Measurements from ENCODE around the gene NRXN2.
"Not testable (repeated sequence)": the region's sequence is repeated elsewhere in the genome, so short reads cannot be mapped to it uniquely, and the experiment has no call there.

NRXN2 gene

DNA sequence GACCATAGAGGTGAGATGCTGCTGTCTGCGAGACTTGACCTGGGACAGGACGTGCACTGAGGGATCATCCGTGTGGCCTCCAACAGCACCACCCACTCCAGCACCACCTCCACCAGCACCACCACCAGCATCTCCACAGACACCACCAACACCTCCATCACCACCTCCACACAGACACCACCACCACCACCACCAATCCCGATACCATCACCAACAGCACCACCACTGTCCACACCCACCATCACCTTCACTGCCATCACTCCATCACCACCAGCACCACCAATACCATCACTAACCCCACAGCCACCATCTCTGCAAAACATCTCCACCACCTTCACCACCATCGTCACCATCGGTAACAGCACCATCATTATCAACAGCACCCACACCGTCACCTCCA, 158.6 kb downstream of the NRXN2 start:
- DNase-seq (ENCODE audit: low read depth): no peak

DNA sequence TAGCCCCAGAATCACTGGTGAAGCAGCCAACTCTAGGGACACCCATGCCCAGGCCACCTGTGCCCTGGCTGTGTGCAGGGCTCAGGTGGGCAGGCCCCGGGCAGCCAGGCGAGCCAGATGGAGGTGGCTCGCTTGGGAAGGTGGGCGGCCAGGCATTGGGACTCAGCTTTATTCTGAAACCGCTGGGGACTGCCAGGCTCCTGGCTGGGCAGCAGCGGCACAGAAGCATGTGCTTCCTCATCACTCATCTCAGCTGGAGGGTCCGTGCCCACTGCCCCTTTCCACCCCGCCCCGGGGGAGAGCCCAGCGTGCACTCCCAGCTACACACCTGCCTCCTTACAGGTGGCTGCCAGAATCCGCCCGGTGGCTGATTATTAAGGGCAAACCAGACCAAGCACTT, 159.0 kb downstream of the NRXN2 start:
- no peak for DNase-seq (ENCODE audit: low read depth)

DNA sequence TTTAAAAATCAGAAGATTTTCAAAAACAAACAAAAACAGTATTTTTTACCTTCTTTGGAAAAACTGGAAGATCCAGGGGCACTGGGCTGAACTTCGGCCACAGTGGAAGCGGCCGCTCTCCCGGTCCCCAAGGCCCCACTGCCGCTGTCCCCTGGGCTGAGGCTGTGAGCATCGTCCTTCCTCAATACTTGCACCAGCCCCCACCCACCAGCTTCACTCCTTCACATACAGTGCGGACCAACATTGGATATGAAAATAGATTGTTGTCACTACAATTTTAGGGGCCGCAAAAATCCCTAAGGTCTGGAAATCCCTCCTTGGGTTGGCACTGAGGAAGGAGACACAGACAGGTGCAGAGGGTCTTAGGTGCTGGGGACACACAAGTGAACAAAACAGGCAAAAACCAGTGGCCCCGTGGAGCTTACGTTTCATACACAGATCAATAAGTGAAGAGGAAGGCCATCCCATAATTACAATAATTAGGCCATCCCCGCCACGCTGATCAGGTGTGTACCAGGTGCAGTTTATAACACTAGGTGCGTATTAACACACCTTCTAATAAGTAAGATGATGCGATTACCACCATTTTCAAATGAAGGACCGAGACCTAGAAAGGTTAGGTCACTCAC, 160.2 kb downstream of the NRXN2 start:
- DNase-seq (ENCODE audit: low read depth): no peak

DNA sequence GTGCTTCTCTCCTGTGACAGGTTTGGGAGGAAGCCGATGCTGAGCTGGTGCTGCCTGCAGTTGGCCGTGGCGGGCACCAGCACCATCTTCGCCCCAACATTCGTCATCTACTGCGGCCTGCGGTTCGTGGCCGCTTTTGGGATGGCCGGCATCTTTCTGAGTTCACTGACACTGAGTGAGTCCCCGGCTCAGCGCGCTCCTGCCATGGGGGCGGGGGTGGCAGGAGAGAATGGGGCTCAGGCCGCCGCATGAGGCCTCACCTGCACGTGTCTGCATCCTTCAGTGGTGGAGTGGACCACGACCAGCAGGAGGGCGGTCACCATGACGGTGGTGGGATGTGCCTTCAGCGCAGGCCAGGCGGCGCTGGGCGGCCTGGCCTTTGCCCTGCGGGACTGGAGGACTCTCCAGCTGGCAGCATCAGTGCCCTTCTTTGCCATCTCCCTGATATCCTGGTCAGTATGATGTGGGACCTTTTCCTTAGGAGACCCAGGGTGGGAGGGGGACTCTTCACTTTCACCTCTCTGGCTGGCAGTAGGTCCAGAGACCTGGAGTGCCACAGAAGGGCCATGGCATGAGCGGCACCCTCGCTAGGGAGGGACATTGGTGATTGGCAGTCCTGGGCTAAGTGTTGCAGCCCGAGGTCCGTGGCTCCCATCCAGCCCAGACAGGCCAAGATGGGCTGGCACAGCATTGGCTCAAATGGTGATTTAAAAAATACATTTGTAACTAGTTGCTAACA, 160.8 kb downstream of the NRXN2 start:
- DNase-seq (ENCODE audit: low read depth): no peak

DNA sequence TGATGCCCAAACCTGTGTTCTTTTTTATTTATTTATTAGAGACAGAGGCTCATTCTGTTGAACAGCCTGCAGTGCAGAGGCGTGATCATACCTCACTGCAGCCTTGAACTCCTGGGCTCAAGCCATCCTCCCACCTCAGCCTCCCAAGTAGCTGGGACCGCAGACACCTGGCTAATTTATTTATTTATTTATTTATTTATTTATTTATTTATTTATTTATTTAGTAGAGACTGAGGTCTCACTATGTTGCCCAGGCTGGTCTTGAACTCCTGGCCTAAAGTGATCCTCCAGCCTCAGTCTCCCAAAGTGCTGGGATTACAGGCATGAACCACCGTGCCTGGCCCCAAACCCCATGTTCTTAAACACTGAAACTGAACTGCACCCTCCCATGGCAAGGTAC, 161.6 kb downstream of the NRXN2 start:
- DNase-seq (ENCODE audit: low read depth): not testable (repeated sequence)

DNA sequence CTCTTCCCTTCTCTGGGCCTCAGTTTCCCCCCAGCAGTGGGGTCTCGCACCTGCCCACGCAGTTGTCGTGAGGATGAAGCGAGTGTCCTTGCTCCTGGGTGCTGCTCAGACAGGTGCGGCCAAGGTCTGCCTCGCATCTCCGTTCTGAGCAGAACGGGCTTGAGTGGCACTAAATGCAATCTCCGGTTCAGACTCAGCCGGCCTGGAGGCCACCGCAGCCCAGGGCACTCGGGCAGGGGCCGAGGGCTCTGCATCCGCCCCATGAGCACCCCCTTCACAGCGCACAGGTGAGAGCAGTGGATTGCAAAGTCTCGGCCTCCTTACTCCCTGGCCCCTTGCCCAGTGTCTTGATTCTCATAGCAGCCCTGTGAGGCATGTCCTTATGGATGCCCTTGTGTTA, 162.1 kb downstream of the NRXN2 start:
- DNase-seq (ENCODE audit: low read depth): no peak

DNA sequence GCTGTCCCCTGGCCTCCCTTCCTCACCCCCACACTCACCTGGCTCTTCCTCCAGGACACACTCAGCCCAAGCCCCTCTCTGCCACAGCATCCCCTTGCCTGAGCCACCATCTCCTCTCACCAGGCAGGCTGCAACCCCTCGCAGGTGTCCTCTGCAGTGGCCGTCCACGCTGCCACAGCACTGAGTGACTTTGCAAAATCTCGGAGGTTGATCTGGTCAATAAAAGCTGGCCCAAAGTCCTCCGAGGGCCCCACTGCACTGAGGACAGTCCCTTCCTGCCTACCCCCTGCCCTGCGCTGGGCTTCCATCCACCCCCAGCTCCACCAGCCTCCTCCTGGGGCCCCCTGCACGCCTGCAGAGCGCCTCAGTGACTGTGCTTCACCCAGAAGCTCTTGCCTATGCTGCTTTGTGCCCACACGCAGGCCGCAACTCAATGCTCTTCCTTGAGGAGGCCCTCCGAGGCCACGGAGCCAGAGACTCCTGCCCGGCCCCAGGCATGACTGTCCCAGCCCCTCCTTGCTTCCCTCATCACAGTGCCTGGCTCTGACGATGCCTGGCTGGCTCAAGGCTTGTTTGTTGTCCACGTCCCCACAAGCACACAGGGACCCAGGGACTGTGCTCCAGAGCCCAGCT, 162.7 kb downstream of the NRXN2 start:
- DNase-seq (ENCODE audit: low read depth): no peak

DNA sequence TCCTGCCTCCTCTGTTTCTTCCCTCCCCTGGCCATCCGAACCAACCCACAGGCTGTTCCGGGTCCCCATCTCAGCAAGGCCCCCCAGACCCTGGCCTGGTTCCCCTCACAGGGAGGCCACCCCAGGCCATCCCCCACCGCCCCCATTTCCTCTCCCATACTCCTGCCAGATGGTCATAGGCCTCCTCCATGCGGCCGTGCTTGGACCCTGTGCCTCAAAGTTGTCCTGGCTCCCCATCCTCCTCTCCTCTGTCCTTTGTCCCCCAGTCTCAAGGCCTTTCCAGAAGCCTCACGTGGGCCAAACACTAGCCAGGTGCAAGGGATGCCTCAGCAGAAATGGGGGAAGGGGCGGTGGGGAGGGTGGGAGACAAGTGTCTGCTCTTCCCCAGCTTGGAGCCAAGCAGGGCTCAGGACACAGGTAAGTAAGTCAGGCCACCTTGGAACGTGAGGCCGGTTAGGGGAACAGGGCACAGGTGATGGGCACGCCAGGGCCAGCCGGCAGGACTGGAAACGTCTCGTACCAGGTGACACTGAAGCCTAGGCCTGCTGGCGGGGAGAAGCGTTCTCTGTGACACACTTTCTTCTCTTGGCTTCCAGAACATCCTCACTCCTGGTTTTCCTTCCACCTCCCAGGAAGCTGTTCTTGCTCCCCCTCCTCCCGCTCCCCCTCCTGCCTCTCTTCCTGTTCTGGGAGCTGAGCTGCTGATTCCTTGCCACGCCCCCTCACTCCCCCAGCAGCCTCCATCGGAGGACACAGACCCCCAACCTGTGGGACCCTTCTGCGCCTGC, 163.5 kb downstream of the NRXN2 start:
- no peak for DNase-seq (ENCODE audit: low read depth)

DNA sequence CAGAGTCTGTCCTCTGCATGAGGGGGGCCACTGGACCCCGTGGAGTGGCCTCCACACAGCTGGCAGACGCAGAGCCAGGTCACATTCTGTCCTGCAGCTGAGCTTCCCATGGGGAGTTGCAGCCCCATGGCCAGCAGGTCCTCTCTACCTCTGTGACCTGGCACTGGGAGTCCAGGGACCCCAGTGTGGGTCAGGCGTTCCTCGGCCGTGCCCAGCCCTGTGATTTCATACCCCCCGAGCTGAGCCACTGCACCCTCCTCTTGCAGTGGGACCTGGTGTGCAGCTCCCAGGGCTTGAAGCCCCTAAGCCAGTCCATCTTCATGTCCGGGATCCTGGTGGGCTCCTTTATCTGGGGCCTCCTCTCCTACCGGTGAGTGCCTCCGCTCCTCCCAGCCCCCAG, 164.1 kb downstream of the NRXN2 start:
- no peak for DNase-seq (ENCODE audit: low read depth)

DNA sequence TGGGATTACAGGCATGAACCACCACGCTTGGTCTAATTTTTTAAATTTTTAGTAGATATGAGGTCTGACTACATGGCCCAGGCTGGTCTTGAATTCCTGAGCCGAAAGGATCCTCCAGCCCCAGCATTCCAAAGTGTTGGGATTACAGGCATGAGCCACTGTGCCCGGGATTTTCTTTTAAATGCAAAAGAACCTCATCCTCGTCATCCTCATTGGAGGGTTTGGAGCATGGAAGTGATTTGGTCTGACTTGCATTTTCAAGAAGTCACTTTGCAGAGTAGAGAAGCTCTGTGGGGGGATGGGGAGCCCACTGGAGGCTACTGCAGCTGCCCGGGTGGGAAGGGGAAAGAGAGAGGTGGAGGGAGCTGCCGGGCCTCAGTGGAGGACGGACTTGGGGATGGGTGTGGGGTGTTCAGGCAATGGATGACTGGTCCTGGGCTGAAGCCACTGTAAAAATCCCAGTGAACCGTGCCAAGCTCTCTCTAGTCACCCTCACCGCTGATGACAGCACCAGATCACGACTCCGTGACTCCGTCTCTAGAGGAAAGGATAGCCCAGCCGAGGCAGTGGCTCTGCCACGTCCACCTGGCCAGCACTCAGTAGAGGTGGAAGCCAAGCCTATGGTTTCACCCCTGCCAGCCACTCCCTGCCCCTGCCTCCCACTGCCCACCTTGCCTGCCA, 164.8 kb downstream of the NRXN2 start:
- no peak for DNase-seq (ENCODE audit: low read depth)

DNA sequence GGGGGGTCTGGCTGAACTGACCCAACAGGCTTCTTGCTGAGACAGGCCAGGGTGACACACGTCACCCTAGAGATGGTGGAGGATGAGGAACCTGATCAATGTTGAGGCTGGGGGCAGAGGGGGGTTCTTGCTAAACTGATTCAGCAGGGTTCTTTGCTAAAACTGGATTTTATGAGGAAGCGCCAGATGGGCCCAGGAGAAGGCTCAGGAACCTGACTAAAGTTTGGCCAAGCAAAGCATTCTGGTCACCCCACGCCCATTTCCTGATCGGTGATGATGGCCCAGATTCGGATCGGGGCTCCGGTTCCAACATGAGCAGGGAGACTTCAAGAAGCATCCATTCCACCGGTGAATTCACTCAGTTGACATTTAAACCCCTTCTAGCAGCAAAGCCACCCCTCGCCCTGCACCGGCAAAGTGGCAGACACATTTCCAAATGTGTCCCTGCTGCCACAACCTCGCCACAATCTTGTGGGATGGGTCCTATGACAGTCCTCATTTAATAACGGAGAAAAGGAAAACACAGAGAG, 166.2 kb downstream of the NRXN2 start:
- DNase-seq (ENCODE audit: low read depth): no peak
